PFSK-1 (cell line): ENCODE data around the gene SCAMP1.

Source experiments
- POLR2AphosphoS5 ChIP-seq: IDR thresholded peaks from 2 replicates; pipeline ENCODE4 v1.6.1; 2012; ENCODE audit warnings: low read depth, mild to moderate bottlenecking, control low read depth, low read length, moderate library complexity
- SIN3A ChIP-seq: IDR thresholded peaks from 2 replicates; pipeline ENCODE4 v1.6.1; 2012; ENCODE audit warnings: mild to moderate bottlenecking, low read length, moderate library complexity, borderline replicate concordance; ENCODE audit not compliant: insufficient read depth
- TAF1 ChIP-seq: IDR thresholded peaks from 2 replicates; pipeline ENCODE4 v1.6.1; 2012; ENCODE audit warnings: low read length, control low read depth, borderline replicate concordance; ENCODE audit not compliant: insufficient read depth
- TF ChIP-seq, protein P1 (sequence below), 2 experiments: IDR thresholded peaks; 2 replicates each; pipeline versions ENCODE4 v1.6.1 to v1.8.0; 2011 to 2012; ENCODE audit warnings: low read depth in 2 of 2, low read length in 2 of 2, control low read depth in 1 of 2, inconsistent platforms in 1 of 2, mild to moderate bottlenecking in 1 of 2, moderate library complexity in 1 of 2; ENCODE audit not compliant: insufficient read depth in 1 of 2

DNA sequence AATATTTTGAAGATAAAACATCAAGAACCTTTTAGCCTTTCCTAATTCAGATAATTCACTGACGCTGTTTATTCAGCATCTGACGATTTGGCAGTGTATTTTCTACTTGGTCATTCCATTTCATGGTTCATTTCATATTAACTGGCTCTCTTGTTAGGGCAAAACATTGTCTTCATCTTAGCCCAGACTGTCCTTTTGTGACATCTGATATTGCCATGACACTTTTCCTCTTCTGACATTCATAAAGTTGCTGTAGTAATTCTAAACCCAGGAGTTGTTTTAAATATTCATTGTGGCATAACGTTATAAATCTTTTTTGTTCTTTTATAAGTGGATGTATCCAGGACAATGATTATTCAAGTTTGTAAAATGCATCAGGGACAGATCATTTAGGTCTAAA lies 1.8 kb downstream of the SCAMP1 start:
- TF ChIP-seq, protein P1, sequence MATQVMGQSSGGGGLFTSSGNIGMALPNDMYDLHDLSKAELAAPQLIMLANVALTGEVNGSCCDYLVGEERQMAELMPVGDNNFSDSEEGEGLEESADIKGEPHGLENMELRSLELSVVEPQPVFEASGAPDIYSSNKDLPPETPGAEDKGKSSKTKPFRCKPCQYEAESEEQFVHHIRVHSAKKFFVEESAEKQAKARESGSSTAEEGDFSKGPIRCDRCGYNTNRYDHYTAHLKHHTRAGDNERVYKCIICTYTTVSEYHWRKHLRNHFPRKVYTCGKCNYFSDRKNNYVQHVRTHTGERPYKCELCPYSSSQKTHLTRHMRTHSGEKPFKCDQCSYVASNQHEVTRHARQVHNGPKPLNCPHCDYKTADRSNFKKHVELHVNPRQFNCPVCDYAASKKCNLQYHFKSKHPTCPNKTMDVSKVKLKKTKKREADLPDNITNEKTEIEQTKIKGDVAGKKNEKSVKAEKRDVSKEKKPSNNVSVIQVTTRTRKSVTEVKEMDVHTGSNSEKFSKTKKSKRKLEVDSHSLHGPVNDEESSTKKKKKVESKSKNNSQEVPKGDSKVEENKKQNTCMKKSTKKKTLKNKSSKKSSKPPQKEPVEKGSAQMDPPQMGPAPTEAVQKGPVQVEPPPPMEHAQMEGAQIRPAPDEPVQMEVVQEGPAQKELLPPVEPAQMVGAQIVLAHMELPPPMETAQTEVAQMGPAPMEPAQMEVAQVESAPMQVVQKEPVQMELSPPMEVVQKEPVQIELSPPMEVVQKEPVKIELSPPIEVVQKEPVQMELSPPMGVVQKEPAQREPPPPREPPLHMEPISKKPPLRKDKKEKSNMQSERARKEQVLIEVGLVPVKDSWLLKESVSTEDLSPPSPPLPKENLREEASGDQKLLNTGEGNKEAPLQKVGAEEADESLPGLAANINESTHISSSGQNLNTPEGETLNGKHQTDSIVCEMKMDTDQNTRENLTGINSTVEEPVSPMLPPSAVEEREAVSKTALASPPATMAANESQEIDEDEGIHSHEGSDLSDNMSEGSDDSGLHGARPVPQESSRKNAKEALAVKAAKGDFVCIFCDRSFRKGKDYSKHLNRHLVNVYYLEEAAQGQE (IDR thresholded peaks at IDR 0.05; ENCODE audit: insufficient read depth in 1 of 2, low read depth in 2 of 2, low read length in 2 of 2), result no peak
- no peak for TF ChIP-seq POLR2AphosphoS5
- TF ChIP-seq TAF1, result no peak
- no peak for TF ChIP-seq SIN3A
